Kidney (tissue), 14 donors: Measurements from ENCODE around the gene MYCL. TPM values are rescaled to one million over a fixed set of nuclear protein-coding genes. Genes with fewer than 3 reads are reported as not detected.
A peak's percentile ranks its signal among the peaks of the same experiment; 100 is the strongest.

Experiments used
- DNase-seq, 5 donors: peaks; one replicate each; pipeline ENCODE4 v3.0.0-alpha.2; 2013 to 2020
- FAIRE-seq: peaks from 2 replicates; lab custom pipeline; 2012; peaks lifted over from hg19 to GRCh38; lab: Jason Lieb, UNC
- H3K27ac ChIP-seq, 2 donors: one replicate each; pipeline ENCODE4 v1.7.0; 2013; ENCODE audit warnings: low read depth in 2 of 2, low read length in 2 of 2, inconsistent platforms in 1 of 2
- H3K27me3 ChIP-seq: one replicate; pipeline ENCODE4 v1.7.1; 2013; ENCODE audit warnings: low read length, inconsistent platforms; ENCODE audit not compliant: control insufficient read depth, insufficient read depth
- H3K36me3 ChIP-seq, 3 donors: one replicate each; pipeline versions ENCODE4 v1.7.0 to v1.7.1; 2013; ENCODE audit warnings: low read length in 3 of 3, control low read depth in 1 of 3, inconsistent platforms in 1 of 3; ENCODE audit not compliant: insufficient read depth in 3 of 3, control insufficient read depth in 2 of 3
- H3K4me1 ChIP-seq, 3 donors: one replicate each; pipeline versions ENCODE4 v1.7.0 to v1.7.1; 2013; ENCODE audit warnings: low read length in 3 of 3, inconsistent platforms in 1 of 3, low read depth in 1 of 3; ENCODE audit not compliant: control insufficient read depth in 2 of 3, insufficient read depth in 2 of 3
- H3K4me3 ChIP-seq, 3 donors: one replicate each; pipeline versions ENCODE4 v1.7.0 to v1.8.1; 2013; ENCODE audit warnings: low read length in 3 of 3, control low read depth in 1 of 3, inconsistent platforms in 1 of 3
- H3K9ac ChIP-seq, 3 donors: one replicate each; pipeline versions ENCODE4 v1.7.0 to v1.7.1; 2013; ENCODE audit warnings: low read length in 3 of 3, control low read depth in 1 of 3, inconsistent platforms in 1 of 3
- H3K9me3 ChIP-seq, 3 donors: one replicate each; pipeline versions ENCODE4 v1.7.0 to v1.7.1; 2013; ENCODE audit warnings: low read length in 3 of 3, control low read depth in 1 of 3, inconsistent platforms in 1 of 3; ENCODE audit not compliant: control insufficient read depth in 2 of 3, insufficient read depth in 1 of 3
- CTCF ChIP-seq: IDR thresholded peaks from 3 replicates; pipeline ENCODE4 v1.5.1; 2012; ENCODE audit warnings: mild to moderate bottlenecking, moderate library complexity, borderline replicate concordance; ENCODE audit not compliant: insufficient read depth; ENCODE audit errors: extremely low read depth
- intact Hi-C: fragments of 100-400 bp; cut with DNase I; formaldehyde crosslinking; loops from one replicate; pipeline ENCODE4 v1.11.1; 2022
- polyA plus RNA-seq: library from polyadenylated mRNA; stranded (reverse); fragments of 350-450 nt; fragmentation: Illumina TruSeq; extraction: RNeasy Lipid Tissue Mini Kit (QIAGEN cat#74804); gene quantifications from one replicate; pipeline ENCODE4 v1.2.3, GENCODE V29; 2014; ENCODE audit warnings: low read depth, low replicate concordance; ENCODE audit not compliant: insufficient read depth
- total RNA-seq: library from RNA; stranded (reverse); fragmentation: NEBNext Ultra II Directional; extraction: Animal tissue kit (Norgen Biotek cat#: 25700); gene quantifications from one replicate; pipeline ENCODE4 v1.2.1, GENCODE V29; 2021
- donor health status: control.
- donor health status: control.
- donor health status: control.
- donor health status: control.
- donor health status: control.
- donor health status: DM: yes; HTN: yes; CAD: no.
- donor health status: Normal renal cell carcinoma (clear cell type).

The MYCL gene
- total and polyA plus RNA-seq, 2 donors from 2014 or later = 1.7 to 4.2 TPM

- Histone ChIP-seq H3K9me3 (peaks cover 0 to 2% (median 0%) of the 10 kb centered on the region in 3 donors), H3K9ac (no peak overlapping the region), H3K4me3 (no peak overlapping the region), H3K36me3 (no peaks in the 10 kb centered on the region), H3K4me1 (peaks cover 0 to 4% (median 0%) of the 10 kb centered on the region in 3 donors), H3K27ac (peak overlapping the region; percentile 34 to 62), H3K27me3 (no peaks in the 10 kb centered on the region)
- no peak for TF ChIP-seq CTCF
- no peak for FAIRE-seq
- intact Hi-C loops = no loop called here
- no peak for DNase-seq
These were observed 35.2 kb upstream of the MYCL start for GRCh38 chr1:39936724-39937491.

GRCh38 chr1:39933956-39934941 lies 32.5 kb upstream of the MYCL start:
- Histone ChIP-seq H3K36me3 (no peaks in the 10 kb centered on the region), H3K4me3 (no peak overlapping the region), H3K27ac (peak overlapping the region; percentile 82 to 86), H3K9ac (no peak overlapping the region), H3K9me3 (peaks cover 0 to 2% (median 0%) of the 10 kb centered on the region in 3 donors), H3K4me1 (peaks cover 0 to 6% (median 0%) of the 10 kb centered on the region in 3 donors), H3K27me3 (no peaks in the 10 kb centered on the region)
- DNase-seq (peak; percentile 35 to 91 (median 55)), FAIRE-seq (no peak)
- intact Hi-C loops = no loop called here
- TF ChIP-seq CTCF = no peak

- Histone ChIP-seq H3K27ac (peak overlapping the region in 1 of 2 donors; percentile 2), H3K27me3 (no peaks in the 10 kb centered on the region), H3K9ac (no peak overlapping the region), H3K9me3 (no peaks in the 10 kb centered on the region), H3K4me1 (peaks cover 0 to 24% (median 11%) of the 10 kb centered on the region in 3 donors), H3K4me3 (no peak overlapping the region), H3K36me3 (no peaks in the 10 kb centered on the region)
- intact Hi-C loops = loop anchor here (10.0 kb wide), 1 partner anchor 46 kb away; no protein-coding TSS in a partner anchor
- TF ChIP-seq CTCF = no peak
- FAIRE-seq = no peak
- no peak for DNase-seq
These were observed 27.3 kb upstream of the MYCL start for GRCh38 chr1:39928809-39929587.
